Natural killer cell (primary cell): ENCODE data around the gene INTS1. TPM values are rescaled to one million over a fixed set of nuclear protein-coding genes. Genes with fewer than 3 reads are reported as not detected.

Source experiments
- ATAC-seq, 3 donors: fragments of 150-1000 bp in 2 of 3; fragments of 200-7000 bp in 1 of 3; cut with Tn5 transposase; 1 replicate in 1 of 3; 2 replicates in 2 of 3; pipeline ENCODE4 v1.10.0; 2021; ENCODE audit warnings: mild to moderate bottlenecking in 2 of 3, moderate library complexity in 2 of 3
- DNase-seq, 2 donors: peaks; one replicate each; pipeline versions ENCODE4 v3.0.0 to v3.0.0-alpha.2; 2013 to 2021; ENCODE audit warnings: mixed read lengths in 1 of 2
- H3K27ac ChIP-seq: one replicate; pipeline ENCODE4 v1.5.1; 2013; ENCODE audit warnings: mild to moderate bottlenecking, low read length
- H3K27me3 ChIP-seq: one replicate; pipeline ENCODE4 v1.6.1; 2013; ENCODE audit warnings: low read length; ENCODE audit not compliant: control insufficient read depth, insufficient read depth
- H3K36me3 ChIP-seq: one replicate; pipeline ENCODE4 v1.6.1; 2013; ENCODE audit warnings: low read length; ENCODE audit not compliant: control insufficient read depth, insufficient read depth
- H3K4me1 ChIP-seq: one replicate; pipeline ENCODE4 v1.6.1; 2013; ENCODE audit warnings: low read length; ENCODE audit not compliant: control insufficient read depth, insufficient read depth
- H3K4me3 ChIP-seq: one replicate; pipeline ENCODE4 v1.5.1; 2013; ENCODE audit warnings: low read length
- H3K9me3 ChIP-seq: one replicate; pipeline ENCODE4 v1.6.1; 2013; ENCODE audit warnings: low read length; ENCODE audit not compliant: control insufficient read depth, insufficient read depth
- H3K27ac Mint-ChIP-seq, 2 donors: one replicate each; pipeline ENCODE4 v1.8.0; 2022; ENCODE audit warnings: mild to moderate bottlenecking in 2 of 2, mixed read lengths in 2 of 2, moderate library complexity in 1 of 2
- H3K27me3 Mint-ChIP-seq, 2 donors: one replicate each; pipeline ENCODE4 v1.8.0; 2022; ENCODE audit warnings: low read depth in 2 of 2, mixed read lengths in 2 of 2
- H3K36me3 Mint-ChIP-seq: one replicate; pipeline ENCODE4 v1.8.0; 2022; ENCODE audit warnings: mixed read lengths
- H3K4me1 Mint-ChIP-seq, 2 donors: one replicate each; pipeline ENCODE4 v1.8.0; 2022; ENCODE audit warnings: mixed read lengths in 2 of 2
- H3K4me3 Mint-ChIP-seq: one replicate; pipeline ENCODE4 v1.8.0; 2022; ENCODE audit warnings: mild to moderate bottlenecking, moderate library complexity, mixed read lengths
- H3K9me3 Mint-ChIP-seq, 2 donors: one replicate each; pipeline ENCODE4 v1.8.0; 2022; ENCODE audit warnings: mixed read lengths in 2 of 2
- CTCF ChIP-seq: fragments of 200-600 bp; IDR thresholded peaks from one replicate; pipeline ENCODE4 v1.8.0; 2022; ENCODE audit warnings: antibody characterized with exemption
- WGBS: methylation state at CpG from one replicate; pipeline ENCODE4 v1.1.7; 2013; ENCODE audit warnings: missing lambda C conversion rate; ENCODE audit not compliant: insufficient coverage; 5-methylcytosine and 5-hydroxymethylcytosine counted together
- intact Hi-C: fragments of 100-400 bp; cut with micrococcal nuclease; formaldehyde crosslinking; loops from one replicate; pipeline ENCODE4 v1.14.2; 2022
- total RNA-seq, 4 donors: library from RNA; stranded (reverse); fragments of 120-200 nt in 1 of 4; gene quantifications; one replicate each; pipeline versions ENCODE4 v1.2.3 to v1.2.4, GENCODE V29; 2013 to 2022

INTS1 gene
- total RNA-seq, 3 donors from 2014 or later (not counting 1 experiment from before 2014, with no cell fraction given) = 92.7 to 115 (median 111) TPM

- H3K27me3 Mint-ChIP-seq = no peaks in the 10 kb centered on the region
- Histone ChIP-seq H3K4me3 (no peak overlapping the region), H3K27me3 (no peaks in the 10 kb centered on the region), H3K9me3 (no peaks in the 10 kb centered on the region), H3K36me3 (peaks cover 72% of the 10 kb centered on the region), H3K4me1 (no peaks in the 10 kb centered on the region), H3K27ac (no peak overlapping the region)
- no peak overlapping the region for H3K4me3 Mint-ChIP-seq
- ATAC-seq (no peak), DNase-seq (no peak)
- H3K9me3 Mint-ChIP-seq = no peaks in the 10 kb centered on the region
- no peaks in the 10 kb centered on the region for H3K36me3 Mint-ChIP-seq
- 95% methylated on average over 19 of the region's 19 CpGs for WGBS
- no peak for TF ChIP-seq CTCF
- intact Hi-C loops = no loop called here
- no peaks in the 10 kb centered on the region for H3K4me1 Mint-ChIP-seq
- H3K27ac Mint-ChIP-seq = no peak overlapping the region
Measured at GRCh38 chr7:1478480-1478879, 25.7 kb downstream of the INTS1 start.

- H3K27me3 ChIP-seq = no peaks in the 10 kb centered on the region
- DNase-seq (no peak), ATAC-seq (no peak)
- WGBS = 96% methylated on average over 15 of the region's 15 CpGs
- no peaks in the 10 kb centered on the region for H3K9me3 ChIP-seq
- H3K36me3 ChIP-seq = peaks cover 71% of the 10 kb centered on the region
- Mint-ChIP-seq H3K36me3 (no peaks in the 10 kb centered on the region), H3K9me3 (no peaks in the 10 kb centered on the region), H3K4me3 (no peak overlapping the region), H3K4me1 (no peaks in the 10 kb centered on the region), H3K27me3 (no peaks in the 10 kb centered on the region), H3K27ac (no peak overlapping the region)
- H3K4me3 ChIP-seq = no peak overlapping the region
- intact Hi-C loops = no loop called here
- no peak overlapping the region for H3K27ac ChIP-seq
- no peaks in the 10 kb centered on the region for H3K4me1 ChIP-seq
- TF ChIP-seq CTCF = no peak
Measured at GRCh38 chr7:1476859-1477258, 27.3 kb downstream of the INTS1 start.

- Mint-ChIP-seq H3K9me3 (no peaks in the 10 kb centered on the region), H3K27ac (no peak overlapping the region), H3K4me3 (no peak overlapping the region), H3K4me1 (no peaks in the 10 kb centered on the region), H3K27me3 (no peaks in the 10 kb centered on the region), H3K36me3 (no peaks in the 10 kb centered on the region)
- H3K4me1 ChIP-seq = no peaks in the 10 kb centered on the region
- no peak for TF ChIP-seq CTCF
- ATAC-seq (no peak), DNase-seq (no peak)
- H3K9me3 ChIP-seq = no peaks in the 10 kb centered on the region
- H3K4me3 ChIP-seq = no peak overlapping the region
- no peaks in the 10 kb centered on the region for H3K27me3 ChIP-seq
- 97% methylated on average over 22 of the region's 22 CpGs for WGBS
- H3K36me3 ChIP-seq = peaks cover 67% of the 10 kb centered on the region
- intact Hi-C loops = no loop called here
- no peak overlapping the region for H3K27ac ChIP-seq
Measured at GRCh38 chr7:1475991-1476390, 28.2 kb downstream of the INTS1 start.

GRCh38 chr7:1475393-1475792 lies 28.8 kb downstream of the INTS1 start:
- H3K4me3 Mint-ChIP-seq = no peak overlapping the region
- TF ChIP-seq CTCF = no peak
- no peak for DNase-seq
- no peak overlapping the region for H3K4me3 ChIP-seq
- H3K4me1 ChIP-seq = no peaks in the 10 kb centered on the region
- ATAC-seq = no peak
- no peaks in the 10 kb centered on the region for H3K27me3 Mint-ChIP-seq
- H3K9me3 Mint-ChIP-seq = no peaks in the 10 kb centered on the region
- peaks cover 64% of the 10 kb centered on the region for H3K36me3 ChIP-seq
- no peak overlapping the region for H3K27ac Mint-ChIP-seq
- intact Hi-C loops = no loop called here
- no peaks in the 10 kb centered on the region for H3K27me3 ChIP-seq
- WGBS = 97% methylated on average over 17 of the region's 17 CpGs
- no peaks in the 10 kb centered on the region for H3K4me1 Mint-ChIP-seq
- H3K36me3 Mint-ChIP-seq = no peaks in the 10 kb centered on the region
- H3K27ac ChIP-seq = no peak overlapping the region
- no peaks in the 10 kb centered on the region for H3K9me3 ChIP-seq
